Stimulated activated CD4-positive, alpha-beta T cell treated with anti-CD3 and anti-CD28 coated beads, Interleukin-4, amount 100 ng/mL, for 48 hours (primary cell): ENCODE data around the gene KRT13.

Source experiments
- DNase-seq, 2 donors: peaks; one replicate each; pipeline ENCODE4 v3.0.0-alpha.2; 2020; ENCODE audit warnings: low read depth in 2 of 2

Gene KRT13

GRCh38 chr17:41519501-41520224 lies 14.3 kb upstream of the KRT13 start:
- no peak for DNase-seq

GRCh38 chr17:41518789-41519449 lies 13.5 kb upstream of the KRT13 start, which contains the start of gene KRT15:
KRT15 (minus strand) TSS chr17:41518890; CDS start chr17:41518827, 63 bp downstream.
- DNase-seq: no peak

GRCh38 chr17:41518031-41518430 lies 12.6 kb upstream of the KRT13 start:
- no peak for DNase-seq

GRCh38 chr17:41516830-41517283 lies 11.4 kb upstream of the KRT13 start:
- DNase-seq: no peak

GRCh38 chr17:41516147-41516829 lies 10.9 kb upstream of the KRT13 start:
- DNase-seq: no peak

- DNase-seq: no peak
Measured at GRCh38 chr17:41513168-41513547, 7.7 kb upstream of the KRT13 start.

GRCh38 chr17:41512546-41513167 lies 7.2 kb upstream of the KRT13 start:
- no peak for DNase-seq

- no peak for DNase-seq
Measured at GRCh38 chr17:41511716-41512115, 6.3 kb upstream of the KRT13 start.

GRCh38 chr17:41511116-41511515 lies 5.7 kb upstream of the KRT13 start:
- DNase-seq: no peak

GRCh38 chr17:41510251-41511065 lies 5.0 kb upstream of the KRT13 start:
- no peak for DNase-seq

- no peak for DNase-seq
Measured at GRCh38 chr17:41507315-41507880, 2.0 kb upstream of the KRT13 start.

GRCh38 chr17:41505809-41506767 lies 676 bp upstream of the KRT13 start:
- no peak for DNase-seq

GRCh38 chr17:41504246-41504977 lies 1.0 kb downstream of the KRT13 start:
- DNase-seq: no peak

- DNase-seq: no peak
Measured at GRCh38 chr17:41503202-41503601, 2.2 kb downstream of the KRT13 start.

- no peak for DNase-seq
Measured at GRCh38 chr17:41500131-41500911, 5.1 kb downstream of the KRT13 start.

GRCh38 chr17:41499714-41500113 lies 5.7 kb downstream of the KRT13 start:
- DNase-seq: no peak

GRCh38 chr17:41498276-41498675 lies 7.1 kb downstream of the KRT13 start:
- no peak for DNase-seq

GRCh38 chr17:41496803-41497484 lies 8.5 kb downstream of the KRT13 start:
- peak; percentile 65 to 72 for DNase-seq
